Measurements from ENCODE around the gene KIAA0040.
A peak's percentile ranks its signal among the peaks of the same experiment; 100 is the strongest.

The KIAA0040 gene

DNA sequence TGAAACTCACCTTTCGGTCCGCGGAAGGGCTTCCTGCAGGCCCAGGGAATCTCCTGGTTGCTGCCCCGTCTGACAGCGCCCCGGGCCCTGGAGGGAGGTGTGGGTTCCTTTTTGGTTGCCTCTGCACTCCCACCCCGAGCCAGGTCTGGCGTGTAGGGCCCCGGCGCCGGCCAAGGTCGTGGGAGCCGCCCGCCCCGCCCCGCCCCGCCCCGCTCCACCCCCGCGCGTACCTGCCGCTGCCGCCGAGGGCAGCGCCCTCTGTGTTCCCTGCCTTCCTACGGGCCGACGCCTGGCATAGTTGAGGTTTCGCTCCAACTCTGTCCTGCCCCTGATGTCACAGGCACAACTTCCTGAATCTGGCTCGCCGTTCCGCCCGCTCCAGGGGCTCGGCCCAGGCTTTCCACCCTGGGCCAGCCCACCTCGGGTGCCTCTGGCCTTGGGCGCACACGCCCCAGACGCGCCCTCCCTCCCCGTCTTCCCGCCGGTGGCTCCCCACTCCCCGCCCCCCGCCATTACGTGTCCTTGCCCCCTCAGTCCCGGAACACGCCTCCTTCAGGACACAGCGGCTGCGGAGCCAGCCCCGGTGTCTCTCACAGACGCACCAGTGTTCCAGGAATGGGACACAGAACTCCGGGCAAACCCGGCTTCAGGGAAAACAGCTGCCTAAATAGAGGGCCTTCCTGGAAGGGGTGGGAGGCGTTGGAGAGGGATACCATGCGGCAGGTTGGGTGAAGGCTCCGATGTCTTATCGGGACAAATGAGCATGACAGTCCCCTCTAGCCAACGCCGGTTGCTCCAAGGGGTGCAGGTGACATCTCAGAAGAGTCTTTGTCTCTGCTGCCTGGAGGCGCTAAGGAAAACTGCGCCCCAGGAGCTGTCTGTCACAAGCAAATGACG lies at the start of gene KIAA0040:
Gene KIAA0040 (minus strand): TSS at position 147 of the 897 bp plus-strand sequence. CDS start 31,763 bp downstream, outside the sequence.
- peak; percentile 32 for DNase-seq

DNA sequence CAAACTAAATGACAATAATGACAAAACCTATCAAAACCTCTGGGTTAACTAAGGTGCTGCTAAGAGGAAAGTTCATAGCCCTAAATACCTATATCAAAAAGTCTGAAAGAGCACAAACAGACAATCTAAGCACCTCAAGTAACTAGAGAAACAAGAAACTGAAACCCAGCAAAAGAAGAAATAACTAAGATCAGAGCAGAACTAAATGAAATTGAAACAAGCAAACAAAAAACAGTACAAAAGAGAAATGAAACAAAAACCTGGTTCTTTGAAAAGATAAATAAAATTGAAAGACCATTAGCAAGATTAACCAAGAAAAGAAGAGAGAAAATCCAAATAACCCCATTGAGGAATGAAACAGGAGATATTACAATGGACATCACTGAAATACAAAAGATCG lies 44.8 kb upstream of the KIAA0040 start:
- no peak for DNase-seq

DNA sequence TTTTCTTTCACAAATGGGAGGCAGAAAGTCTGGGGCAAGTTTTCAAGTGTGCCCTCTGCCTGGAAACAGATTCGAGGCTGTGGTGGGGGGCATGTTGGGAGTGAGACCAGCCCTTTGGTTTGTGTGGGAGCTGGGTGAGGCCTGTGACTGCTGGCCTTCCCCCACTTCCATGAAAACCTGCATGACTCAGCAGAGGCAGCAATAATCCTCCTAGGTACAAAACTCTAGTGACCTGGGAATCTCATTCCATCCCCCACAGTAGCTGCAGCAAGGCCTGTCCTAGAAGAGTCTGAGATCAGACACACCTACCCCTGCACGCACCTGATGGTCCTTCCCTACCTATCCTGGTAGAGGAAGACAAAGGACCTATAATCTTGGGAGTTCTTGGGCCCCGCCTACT lies 42.1 kb upstream of the KIAA0040 start:
- DNase-seq = no peak

DNA sequence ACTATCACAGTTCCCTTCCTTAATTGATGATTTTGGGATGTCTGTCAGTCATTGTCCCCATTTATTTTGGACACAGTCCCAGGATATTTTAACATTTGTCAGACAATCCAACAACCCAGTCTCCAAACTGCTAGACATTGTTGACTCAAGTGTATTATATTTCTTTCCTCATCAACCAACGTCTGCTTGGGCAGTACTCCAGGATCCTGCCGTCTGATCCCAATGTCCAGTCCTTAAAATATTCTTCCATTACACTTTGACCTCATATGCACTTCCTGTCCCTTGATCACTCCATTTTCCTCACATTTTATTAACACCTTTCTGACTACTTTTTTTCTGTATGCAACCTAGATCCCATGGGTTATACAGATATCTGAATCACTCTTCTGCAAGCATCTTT lies 39.8 kb upstream of the KIAA0040 start:
- no peak for DNase-seq

DNA sequence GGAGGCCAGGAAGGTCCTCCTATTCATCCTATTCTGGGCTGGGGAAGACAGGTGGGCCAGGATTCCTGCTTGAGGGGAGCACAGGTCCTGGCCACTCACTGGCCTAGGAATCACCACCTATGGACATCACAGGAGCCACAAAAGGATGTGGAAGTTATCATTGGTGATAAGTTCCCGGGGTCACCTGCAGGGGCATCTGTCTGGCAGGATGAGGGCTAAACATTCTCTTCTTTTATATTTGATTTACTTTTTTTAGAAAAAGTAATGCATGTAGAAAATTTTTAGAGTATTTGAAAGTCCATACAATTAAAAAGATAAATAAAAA lies 33.2 kb upstream of the KIAA0040 start:
- no peak for DNase-seq

DNA sequence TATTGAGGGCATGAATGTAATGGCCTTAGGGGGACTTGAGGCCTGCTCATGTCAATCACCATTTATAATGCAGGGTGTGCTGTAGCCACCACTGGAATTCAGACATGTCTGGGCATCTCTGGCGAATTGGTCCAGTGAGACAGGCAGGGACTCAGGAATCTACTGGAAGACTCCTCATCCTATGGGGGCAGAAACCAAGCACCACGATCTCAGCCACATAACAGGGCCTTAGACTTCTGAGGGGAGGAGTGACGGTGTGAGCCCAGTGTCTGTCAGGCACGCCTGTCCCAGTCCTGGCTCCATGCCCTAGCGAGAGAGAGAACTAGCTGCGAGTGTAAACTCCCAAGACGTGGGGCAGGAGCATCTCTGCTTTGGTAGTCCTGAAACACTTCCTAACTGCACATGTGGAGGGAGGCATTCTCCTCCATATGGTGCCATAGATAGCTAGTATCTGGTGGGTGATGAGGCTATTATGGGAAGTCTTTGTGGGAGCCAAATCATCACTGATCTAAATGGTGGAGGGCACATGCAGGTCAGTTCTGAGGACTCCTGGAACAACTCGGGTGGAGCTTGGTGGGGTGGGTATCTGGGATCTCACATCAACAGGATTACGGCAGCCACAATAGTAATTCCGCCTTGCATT lies 29.8 kb upstream of the KIAA0040 start:
- DNase-seq = no peak

DNA sequence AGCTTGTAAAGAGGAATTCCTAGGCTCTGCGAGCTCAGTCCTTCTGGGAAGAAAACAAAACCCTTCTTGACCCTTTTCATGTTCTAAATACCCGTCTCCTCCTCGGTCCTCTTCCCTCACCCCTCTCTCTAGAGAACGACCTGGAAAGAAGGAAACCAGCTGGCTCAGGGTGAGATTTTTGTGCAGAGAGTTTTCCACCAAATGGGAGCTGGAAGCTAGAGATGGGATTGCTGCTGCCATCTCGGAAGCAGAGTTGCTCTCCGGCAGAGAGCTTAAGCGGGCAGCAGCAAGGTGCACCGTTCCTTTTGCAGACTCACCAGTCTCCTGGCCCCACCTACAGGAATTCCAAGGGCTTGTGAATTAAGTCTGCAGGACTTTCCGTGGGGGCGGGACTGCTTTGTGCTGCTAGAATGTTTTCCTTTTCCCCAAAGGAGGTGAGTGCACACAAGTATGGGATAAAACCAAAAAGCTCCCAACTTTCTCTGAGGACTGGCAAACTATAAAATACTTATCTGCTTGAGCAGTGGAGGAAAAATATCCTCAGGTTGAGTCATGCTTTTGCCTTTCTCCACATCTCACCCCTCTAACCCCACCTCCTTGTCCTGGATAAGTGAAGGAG lies 29.1 kb upstream of the KIAA0040 start:
- DNase-seq = no peak

DNA sequence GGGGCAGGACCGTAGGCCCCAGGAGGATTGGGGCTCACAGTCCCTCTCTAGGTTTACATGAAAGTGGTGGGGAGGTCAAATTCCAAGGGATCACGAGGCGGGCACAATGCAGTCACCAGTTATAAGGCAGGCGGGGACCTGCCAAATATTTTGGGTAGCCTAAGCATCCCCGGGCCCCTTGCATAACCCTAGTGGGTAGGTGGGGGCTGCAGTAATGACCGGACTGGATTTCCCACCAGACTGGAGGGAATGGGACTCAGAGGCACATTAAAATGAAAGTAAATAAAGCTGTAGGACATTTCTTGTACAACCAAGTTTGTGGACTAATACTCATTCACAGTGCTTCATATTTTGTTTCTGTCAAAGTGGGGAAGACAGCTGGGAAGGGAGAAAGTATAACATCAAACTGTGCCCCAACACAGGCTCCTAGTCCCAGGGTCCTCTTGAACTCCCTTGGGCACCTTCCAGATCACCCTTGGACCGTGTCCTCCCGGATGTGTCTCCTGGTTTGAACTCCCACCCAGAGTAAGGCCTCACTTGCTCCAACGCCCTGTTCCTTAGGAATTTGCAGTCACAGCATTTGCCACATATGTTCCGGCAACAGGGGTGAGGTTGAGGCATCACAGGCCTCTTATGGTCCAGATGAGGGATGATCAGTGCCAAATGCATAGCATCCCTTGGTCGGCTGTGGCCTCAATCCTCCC lies 28.4 kb upstream of the KIAA0040 start:
- no peak for DNase-seq

DNA sequence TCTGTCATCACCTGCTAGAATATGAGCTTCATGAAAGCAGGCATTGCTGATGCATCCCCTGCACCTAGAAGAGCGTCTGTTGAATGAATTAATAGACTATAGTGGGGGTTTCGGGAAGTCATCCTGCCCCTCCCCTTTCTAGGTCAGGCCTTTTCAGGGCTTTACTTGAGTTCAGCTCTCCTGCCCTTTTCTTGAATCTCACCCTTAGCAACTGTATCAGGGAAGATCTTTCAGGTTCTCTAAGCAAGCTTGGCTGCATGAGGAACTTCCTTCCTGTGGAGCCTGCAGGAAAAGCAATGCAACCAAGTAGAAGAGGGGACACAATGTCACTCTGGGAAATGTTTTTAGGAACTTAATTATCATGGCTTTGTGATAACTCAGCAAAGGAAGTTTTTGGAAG lies 27.2 kb upstream of the KIAA0040 start:
- DNase-seq = no peak

DNA sequence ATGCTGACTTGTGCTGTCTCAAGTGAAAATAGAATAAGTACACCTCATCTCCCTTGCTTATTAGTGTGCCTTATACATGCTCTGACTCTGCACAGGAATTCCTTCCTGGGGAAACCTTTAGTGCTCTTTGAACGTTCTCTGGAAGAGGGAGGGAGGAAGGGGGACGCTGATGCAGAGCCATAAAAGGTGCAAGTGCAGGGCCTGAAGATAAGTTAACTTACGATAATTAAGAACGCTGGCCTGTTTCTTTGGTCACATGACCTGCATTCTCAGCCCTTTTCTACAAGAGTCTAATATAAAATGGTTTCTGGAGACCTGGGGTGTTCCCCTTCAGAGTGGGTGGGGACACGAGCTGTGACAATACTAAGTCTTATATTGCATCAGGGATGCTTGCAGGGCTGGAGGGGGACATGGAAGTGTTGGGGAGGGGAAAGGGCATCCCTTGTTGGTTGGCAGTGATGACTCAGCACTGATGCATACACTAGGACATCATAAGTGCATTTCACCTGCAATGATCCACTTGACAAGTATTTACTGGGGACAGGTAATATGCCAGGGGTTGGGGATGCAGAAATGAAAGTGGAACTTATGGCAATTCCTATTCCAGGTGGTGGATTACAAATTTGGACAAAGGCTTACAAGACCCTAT lies 26.3 kb upstream of the KIAA0040 start:
- no peak for DNase-seq

DNA sequence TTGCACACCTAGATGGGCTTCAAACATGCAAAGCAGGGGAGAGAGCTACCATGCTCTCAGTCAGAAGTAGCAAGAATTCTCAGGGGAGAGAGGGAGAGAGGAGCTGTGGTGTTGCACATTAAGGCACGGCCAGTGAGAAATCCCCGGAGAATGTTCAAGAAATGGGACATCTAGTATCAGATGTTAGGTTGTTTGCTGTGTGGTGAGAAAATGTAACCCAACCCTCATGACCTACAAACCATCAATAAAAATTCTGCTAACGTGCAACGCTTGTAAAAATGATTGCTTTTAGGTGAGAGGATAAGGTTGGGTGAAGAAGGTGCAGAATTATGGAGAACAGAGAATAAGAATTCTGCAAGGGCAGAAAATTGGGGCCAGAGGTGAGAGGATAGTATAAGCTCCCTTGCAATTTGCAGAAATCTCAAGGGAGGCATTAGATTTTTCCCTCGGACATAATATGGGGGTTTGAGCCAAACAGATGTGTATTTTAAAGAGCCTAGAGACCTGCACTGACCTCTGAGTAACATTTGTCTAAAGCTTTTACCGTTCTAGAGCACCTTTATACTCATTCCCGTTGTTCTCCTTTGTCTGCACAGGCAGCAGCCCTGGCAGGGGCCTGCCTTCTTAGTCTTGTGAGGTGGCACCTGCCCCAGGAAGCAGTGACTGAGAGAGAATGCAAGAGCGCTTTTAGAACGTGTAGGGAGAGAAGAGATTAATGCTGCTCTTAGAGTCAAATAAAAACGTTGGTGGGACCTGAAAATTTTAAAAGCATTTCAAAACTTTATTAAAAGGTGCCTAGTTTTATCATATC lies 25.4 kb upstream of the KIAA0040 start:
- DNase-seq = no peak

DNA sequence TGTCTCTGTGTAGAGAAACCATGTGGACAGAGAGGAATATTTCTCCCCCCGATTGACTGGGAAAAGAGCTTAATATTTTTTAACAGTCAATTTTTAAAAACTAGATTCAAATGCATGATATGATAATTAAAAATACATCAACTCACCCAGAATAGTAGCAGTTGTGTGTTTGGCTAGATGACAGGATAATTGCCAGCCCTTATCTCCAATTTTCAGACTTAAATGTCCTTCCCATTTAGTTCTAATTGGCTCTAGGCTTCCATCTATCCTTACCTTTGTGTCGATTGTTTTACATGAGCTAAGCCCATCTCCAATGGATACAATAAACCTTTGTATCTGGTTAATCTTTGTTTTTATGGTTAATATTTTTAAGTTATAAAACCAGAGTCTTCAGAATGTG lies 23.9 kb upstream of the KIAA0040 start:
- peak; percentile 6 for DNase-seq

DNA sequence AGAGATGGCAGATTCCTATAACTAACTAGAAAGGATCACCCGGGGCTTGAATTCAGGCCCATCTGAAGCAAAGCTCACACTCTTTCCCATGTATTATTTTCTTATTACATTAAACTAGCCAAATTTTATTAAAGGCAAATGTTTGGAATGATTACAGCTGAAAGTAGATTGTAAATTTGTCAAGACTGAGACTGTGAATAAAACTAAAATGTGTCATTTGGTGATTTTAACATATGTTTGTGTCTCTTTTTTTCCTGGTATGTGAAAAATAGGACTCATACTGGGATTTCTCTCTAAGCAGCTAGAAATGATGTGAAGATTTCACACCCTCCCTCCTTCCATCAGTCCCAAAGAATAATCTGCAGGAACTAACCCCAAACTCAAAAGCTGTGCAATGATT lies 19.1 kb upstream of the KIAA0040 start:
- DNase-seq = no peak

DNA sequence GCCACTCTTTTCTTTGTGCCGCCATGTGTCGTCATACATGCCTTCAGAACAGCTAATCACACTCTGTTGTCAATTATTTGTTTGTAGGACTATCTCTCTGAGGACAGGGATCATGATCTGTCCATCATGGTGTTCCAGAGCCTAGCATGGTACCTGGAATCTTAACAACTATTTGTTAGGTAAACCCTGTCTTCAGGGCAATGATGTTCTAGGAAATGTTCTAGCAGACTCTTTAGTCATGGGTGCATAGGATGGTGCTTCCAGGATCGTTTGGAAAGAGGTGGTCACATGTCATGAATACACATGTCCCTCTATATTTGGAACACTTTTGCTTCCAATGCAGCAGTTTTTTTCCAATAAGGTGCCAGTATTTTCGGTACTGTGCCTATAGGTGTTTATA lies 18.2 kb upstream of the KIAA0040 start:
- no peak for DNase-seq

DNA sequence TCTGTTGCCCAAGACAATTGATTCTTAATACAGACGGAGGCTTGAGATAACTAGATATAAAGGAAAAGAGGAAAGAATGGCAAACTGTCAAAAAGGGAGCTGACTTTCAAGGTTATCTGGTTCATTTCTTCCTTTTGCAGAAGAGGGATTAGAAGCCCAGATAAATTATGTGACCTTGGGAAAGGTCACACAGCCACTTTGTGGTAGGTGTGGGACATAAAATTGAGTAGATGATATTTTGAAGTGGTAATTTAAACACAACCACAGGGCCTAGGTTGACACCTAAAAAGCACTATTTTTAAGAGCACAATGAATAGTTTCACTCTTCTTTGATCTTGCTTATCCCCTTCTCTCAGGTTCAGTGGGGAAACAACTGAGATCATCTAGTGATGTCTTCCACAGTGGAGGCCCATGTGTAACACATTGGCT lies 16.9 kb upstream of the KIAA0040 start:
- no peak for DNase-seq

DNA sequence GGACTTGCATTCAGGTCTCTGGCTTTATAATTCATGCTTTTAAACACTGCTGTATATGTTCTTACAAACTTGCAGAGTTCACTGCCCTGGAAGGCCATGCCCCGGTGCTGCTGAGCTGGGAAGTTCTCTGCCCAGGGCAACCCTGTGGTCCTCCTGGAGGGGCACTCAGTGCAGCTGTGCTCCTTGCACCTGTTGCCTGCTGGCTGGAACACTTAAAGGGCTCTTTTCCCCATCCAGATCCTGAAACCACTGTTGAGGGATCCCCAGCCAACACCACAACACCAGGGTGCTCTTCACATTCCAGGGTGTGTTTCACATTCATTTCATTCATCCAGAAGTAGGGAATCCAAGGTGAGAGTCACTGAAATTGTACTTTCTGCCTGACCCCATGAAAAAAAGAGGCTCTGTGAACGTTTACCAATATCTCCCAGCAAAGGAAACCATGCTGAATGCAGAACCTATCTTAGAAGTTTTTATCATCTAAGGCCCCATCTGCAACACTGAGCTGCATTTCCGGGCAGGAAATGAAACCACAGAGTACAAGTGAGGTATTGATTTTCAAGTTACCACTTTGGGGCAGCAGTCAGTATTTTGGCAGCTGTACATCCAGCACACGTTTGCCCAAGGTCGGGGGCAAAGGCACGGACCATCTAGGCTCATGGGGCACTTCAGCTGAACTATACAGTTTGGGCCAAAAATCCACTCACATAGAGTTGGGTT lies 16.4 kb upstream of the KIAA0040 start:
- DNase-seq = peak; percentile 14

DNA sequence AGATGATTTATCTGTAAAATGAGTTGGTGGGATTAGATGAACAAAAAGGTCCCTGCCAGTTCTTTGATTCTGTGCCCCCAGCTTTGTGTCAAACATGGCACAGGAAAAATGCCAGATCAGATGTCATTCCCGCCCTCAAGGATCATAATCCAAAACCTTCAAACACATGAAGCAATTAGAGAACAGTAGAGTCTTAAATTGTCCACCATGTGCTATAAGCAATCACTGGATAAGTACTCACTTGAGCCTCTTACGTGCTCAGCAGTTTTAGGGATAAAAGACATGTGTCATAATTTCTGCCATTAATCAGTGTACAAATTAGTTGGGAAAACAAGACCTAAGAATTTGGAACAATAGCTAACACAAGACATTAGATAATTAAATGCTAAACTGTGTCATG lies 15.4 kb upstream of the KIAA0040 start:
- DNase-seq = peak; percentile 97

DNA sequence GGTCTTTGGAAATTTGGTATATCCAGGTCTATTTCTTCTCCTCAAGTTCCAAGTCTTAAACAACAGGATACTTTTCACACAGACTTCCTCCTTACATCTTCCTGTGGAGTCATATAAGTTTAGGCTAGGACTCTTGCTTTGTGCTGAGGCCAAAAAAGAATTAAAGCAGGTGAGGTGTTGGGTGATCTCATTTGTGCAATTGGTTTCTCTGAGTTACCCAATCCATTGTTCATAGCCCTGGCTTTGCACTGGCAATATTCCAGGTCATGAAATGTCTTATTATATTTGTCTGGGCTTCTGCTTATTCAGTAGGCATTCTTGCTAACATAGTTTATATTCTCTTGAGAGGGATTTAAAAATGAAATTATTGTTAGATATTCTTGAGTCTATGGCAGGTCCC lies 14.1 kb upstream of the KIAA0040 start:
- peak; percentile 16 for DNase-seq

DNA sequence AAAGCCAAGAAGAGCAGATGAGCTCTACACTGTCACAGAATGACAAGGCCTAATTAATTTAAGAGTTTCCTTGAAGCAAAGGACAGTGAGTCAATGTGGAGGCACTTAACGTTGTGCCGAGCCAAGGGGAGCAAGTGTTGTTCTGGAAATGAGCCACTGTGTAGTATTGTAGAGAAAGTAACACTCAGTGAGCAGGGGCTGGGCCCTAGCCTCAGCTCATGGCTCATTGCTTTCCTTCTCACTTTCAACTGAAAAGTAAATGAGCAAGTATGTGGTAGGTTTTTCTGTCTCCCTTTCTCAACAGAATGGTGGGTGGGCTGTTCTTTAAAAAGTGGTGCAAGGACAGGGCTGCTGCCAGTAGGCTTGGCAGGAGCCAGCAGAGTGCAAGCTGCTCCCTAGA lies 11.8 kb upstream of the KIAA0040 start:
- no peak for DNase-seq

DNA sequence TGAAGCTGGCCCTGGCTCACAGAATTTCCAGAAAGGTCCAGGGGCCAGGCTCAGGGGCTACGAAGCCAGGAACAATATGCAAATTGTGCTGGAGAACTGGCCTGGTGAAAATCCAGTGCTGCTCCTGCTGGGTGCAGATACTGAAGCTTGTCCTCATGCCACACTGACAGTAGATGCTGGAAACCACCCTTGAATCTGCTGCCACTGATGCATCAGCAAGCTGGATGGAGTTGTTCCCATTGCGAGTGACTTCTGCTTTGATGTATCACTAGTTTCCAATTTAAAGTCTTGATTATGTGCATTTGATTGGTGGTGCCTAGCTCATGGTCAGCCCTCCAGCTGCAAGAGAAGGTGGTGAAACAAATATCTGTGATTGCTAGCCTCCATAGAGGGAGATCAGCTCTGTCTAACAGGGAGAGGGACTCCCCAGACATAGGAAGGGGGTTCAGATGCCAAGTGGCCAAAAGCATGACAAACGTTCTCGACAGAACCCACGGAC lies 11.0 kb upstream of the KIAA0040 start:
- no peak for DNase-seq
